ENCODE measurements around the gene SYNPO. TPM values are rescaled to one million over a fixed set of nuclear protein-coding genes. Genes with fewer than 3 reads are reported as not detected.

Gene SYNPO
- total RNA-seq, 1 donor from 2014 or later: 3.9 TPM

GRCh38 chr5:150641824-150642566, 1.5 kb downstream of the SYNPO start:
- no peak for DNase-seq

GRCh38 chr5:150642567-150642927, 2.1 kb downstream of the SYNPO start:
- DNase-seq: peak; percentile 16

- no peak for DNase-seq
These were observed 2.7 kb downstream of the SYNPO start for GRCh38 chr5:150642991-150643710.

GRCh38 chr5:150644058-150644457, 3.6 kb downstream of the SYNPO start:
- no peak for DNase-seq

GRCh38 chr5:150644514-150644913, 4.1 kb downstream of the SYNPO start:
- DNase-seq: no peak

GRCh38 chr5:150645070-150645700, 4.7 kb downstream of the SYNPO start:
- DNase-seq: no peak

GRCh38 chr5:150647275-150648251, 7.1 kb downstream of the SYNPO start:
- no peak for DNase-seq

- no peak for DNase-seq
These were observed 8.0 kb downstream of the SYNPO start for GRCh38 chr5:150648294-150649107.

GRCh38 chr5:150649108-150650020, 8.9 kb downstream of the SYNPO start:
- DNase-seq: no peak

GRCh38 chr5:150650021-150651006, 9.9 kb downstream of the SYNPO start:
- no peak for DNase-seq

- DNase-seq: no peak
These were observed 10.9 kb downstream of the SYNPO start for GRCh38 chr5:150651382-150651781.

GRCh38 chr5:150651924-150652671, 11.6 kb downstream of the SYNPO start:
- no peak for DNase-seq

- no peak for DNase-seq
These were observed 12.8 kb downstream of the SYNPO start for GRCh38 chr5:150653145-150653761.

- DNase-seq: no peak
These were observed 13.5 kb downstream of the SYNPO start for GRCh38 chr5:150653762-150654556.

- DNase-seq: no peak
These were observed 14.8 kb downstream of the SYNPO start for GRCh38 chr5:150655221-150655620.
